Choroid plexus epithelial cell (primary cell): ENCODE results near the gene SFXN5.

Source experiments
- DNase-seq: peaks from one replicate; pipeline ENCODE4 v3.0.0-alpha.2; 2010; ENCODE audit warnings: low read depth
- H3K4me3 ChIP-seq: 2 replicates; pipeline ENCODE4 v1.5.1; 2011; ENCODE audit warnings: low read depth, mild to moderate bottlenecking, control low read depth, low read length, moderate library complexity
- CTCF ChIP-seq: conservative IDR thresholded peaks from 2 replicates; pipeline ENCODE4 v1.5.1; 2011; ENCODE audit warnings: low read depth, mild to moderate bottlenecking, control low read depth, inconsistent platforms, low read length, moderate library complexity

Gene SFXN5

GRCh38 chr2:72898585-72898906 lies 173.0 kb downstream of the SFXN5 start:
- no peak for DNase-seq
- H3K4me3 ChIP-seq: no peak overlapping the region
- no peak for TF ChIP-seq CTCF

- DNase-seq: no peak
- no peak overlapping the region for H3K4me3 ChIP-seq
- no peak for TF ChIP-seq CTCF
Observed at GRCh38 chr2:72897785-72898584, 173.5 kb downstream of the SFXN5 start.

GRCh38 chr2:72896446-72896845 lies 175.1 kb downstream of the SFXN5 start:
- no peak overlapping the region for H3K4me3 ChIP-seq
- DNase-seq: no peak
- TF ChIP-seq CTCF: no peak

DNA sequence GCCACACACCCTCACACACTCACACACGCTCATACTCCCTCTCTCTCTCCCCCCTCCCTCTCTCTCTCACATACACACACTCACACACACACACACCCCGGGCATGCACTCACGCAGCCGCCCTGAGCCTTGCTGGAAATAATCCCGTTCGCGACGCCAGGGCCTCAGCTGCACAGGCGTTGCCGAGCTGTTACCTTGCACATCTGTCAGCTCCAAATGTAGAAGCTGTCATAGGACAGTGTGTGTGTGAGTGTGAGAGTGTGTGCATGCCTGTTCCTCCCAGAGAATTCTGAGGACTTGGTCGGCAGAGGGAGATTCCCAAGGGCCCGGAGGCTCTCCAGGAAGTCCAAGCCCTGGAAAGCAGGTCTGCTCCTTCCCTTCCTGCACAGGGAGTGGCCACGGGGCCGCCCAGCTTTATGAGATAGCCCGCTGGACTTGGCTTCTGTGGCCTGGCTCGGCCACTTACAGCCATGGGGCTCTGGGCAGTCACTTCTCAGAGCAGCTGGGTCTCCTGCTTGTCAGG lies 175.7 kb downstream of the SFXN5 start:
- H3K4me3 ChIP-seq: no peak overlapping the region
- peak; percentile 61 for DNase-seq
- no peak for TF ChIP-seq CTCF

DNA sequence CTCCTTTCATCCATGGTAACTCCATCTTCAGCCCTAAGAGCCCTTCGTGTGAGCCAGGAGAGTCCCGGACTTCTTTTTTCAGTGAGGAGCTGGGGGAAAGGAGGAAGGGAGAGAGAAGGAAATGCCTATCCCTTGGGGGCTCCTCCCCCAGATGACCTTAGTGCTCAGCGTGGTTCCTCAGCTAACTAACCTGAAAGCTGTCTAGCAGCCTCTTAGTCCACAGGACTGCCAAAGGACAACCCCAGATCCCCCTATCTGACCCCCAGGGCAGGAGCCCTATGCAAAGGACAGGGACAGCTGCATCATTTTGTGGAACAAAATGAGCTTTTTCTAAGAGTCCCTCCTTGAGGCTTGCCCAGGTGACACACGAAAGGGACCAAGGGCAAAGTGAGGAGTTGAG lies 176.4 kb downstream of the SFXN5 start:
- no peak for DNase-seq
- no peak overlapping the region for H3K4me3 ChIP-seq
- no peak for TF ChIP-seq CTCF

- no peak overlapping the region for H3K4me3 ChIP-seq
- no peak for DNase-seq
- no peak for TF ChIP-seq CTCF
Observed at GRCh38 chr2:72894514-72894913, 177.0 kb downstream of the SFXN5 start.
